Fibroblast of villous mesenchyme (primary cell): ENCODE measurements around the gene CREBRF. TPM values are rescaled to one million over a fixed set of nuclear protein-coding genes. Genes with fewer than 3 reads are reported as not detected.
"Not testable (repeated sequence)": the region's sequence is repeated elsewhere in the genome, so short reads cannot be mapped to it uniquely, and the experiment has no call there.

Experiments used
- DNase-seq: peaks from one replicate; pipeline ENCODE4 v3.0.0-alpha.2; 2010; ENCODE audit warnings: low read depth
- H3K4me3 ChIP-seq: 2 replicates; pipeline ENCODE4 v1.5.1; 2011; ENCODE audit warnings: low read depth, mild to moderate bottlenecking, low read length
- total RNA-seq: library from RNA; depleted of rRNA; stranded (reverse); fragments of >200 nt; gene quantifications from 2 replicates; pipeline ENCODE4 v1.2.3, GENCODE V29; 2012
- TF ChIP-seq, protein P1 (sequence below): IDR thresholded peaks from 2 replicates; pipeline ENCODE4 v1.5.1; 2012; ENCODE audit warnings: low read depth, mild to moderate bottlenecking, low read length; ENCODE audit not compliant: insufficient read depth

The CREBRF gene
- total RNA-seq, 1 donor: 15.5 TPM

DNA sequence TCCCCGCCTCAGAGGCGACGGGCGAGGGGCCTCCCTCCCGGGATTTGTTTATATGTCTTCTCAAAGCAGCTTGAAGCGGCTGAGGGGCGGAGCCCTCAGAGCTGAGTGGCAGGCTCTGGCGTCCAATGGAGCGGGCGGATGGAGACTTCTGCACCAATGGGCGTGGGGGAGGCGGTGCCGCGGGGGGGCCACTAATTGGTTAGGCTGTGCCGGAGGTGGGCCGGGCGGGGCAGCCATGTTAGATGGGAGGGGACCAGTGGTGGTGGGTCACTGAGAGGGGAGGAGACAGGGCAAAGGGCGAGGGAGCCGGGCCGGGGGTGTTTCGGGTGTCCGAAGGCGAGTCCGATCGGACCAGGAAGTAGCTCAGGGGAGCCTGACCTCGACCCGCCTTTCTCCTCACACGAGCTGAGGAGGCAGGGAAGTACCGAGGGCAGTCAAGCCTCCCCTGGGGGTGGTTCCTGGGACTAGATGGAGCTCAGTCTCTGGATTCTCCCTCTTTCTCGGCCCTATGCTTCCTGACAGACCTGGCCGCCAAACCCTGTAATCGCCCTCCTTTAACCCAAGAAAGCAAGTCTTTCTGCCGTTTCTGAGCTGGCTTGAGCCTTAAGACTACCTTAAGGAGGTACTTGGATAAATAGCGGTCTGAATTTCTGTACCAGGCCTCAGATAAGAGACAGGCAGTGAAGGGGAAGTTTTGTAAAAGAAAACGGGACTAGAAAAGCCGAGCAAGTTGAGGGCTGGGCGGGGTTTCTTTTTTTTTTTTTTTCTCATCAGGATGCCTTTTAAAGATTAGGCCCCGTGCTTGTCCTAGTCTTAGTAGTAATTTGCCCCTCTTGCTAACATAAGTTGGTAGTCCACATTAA lies 1.1 kb downstream of the CREBRF start:
- TF ChIP-seq, protein P1, sequence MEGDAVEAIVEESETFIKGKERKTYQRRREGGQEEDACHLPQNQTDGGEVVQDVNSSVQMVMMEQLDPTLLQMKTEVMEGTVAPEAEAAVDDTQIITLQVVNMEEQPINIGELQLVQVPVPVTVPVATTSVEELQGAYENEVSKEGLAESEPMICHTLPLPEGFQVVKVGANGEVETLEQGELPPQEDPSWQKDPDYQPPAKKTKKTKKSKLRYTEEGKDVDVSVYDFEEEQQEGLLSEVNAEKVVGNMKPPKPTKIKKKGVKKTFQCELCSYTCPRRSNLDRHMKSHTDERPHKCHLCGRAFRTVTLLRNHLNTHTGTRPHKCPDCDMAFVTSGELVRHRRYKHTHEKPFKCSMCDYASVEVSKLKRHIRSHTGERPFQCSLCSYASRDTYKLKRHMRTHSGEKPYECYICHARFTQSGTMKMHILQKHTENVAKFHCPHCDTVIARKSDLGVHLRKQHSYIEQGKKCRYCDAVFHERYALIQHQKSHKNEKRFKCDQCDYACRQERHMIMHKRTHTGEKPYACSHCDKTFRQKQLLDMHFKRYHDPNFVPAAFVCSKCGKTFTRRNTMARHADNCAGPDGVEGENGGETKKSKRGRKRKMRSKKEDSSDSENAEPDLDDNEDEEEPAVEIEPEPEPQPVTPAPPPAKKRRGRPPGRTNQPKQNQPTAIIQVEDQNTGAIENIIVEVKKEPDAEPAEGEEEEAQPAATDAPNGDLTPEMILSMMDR: peak; percentile 26
- H3K4me3 ChIP-seq: peak overlapping the region; percentile 76
- DNase-seq: peak; percentile 99

DNA sequence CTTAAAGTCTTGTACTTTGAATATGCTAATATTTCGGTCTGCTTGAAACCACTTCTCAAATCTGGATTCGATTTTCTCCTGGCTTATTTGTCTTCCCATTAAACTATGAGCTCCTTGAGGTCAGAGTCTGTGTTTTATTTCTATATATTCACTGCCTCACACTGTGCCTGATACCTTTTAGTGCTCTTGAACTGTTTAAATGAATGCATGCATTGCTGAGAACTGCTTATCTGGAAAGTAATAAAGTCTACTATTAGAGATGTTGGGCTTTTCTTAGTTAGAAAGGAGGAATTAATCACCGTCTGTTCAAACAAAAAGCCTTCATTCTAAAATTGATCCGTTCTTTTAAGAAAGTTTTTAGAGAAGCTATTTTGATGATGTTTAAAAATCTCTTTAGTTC lies 6.0 kb downstream of the CREBRF start:
- TF ChIP-seq, protein P1: no peak
- no peak overlapping the region for H3K4me3 ChIP-seq
- no peak for DNase-seq

- DNase-seq: no peak
- H3K4me3 ChIP-seq: no peak overlapping the region
- TF ChIP-seq, protein P1: no peak
These were observed 9.0 kb downstream of the CREBRF start for GRCh38 chr5:173065155-173065554.

GRCh38 chr5:173069671-173070070 lies 13.5 kb downstream of the CREBRF start:
- no peak overlapping the region for H3K4me3 ChIP-seq
- no peak for DNase-seq
- TF ChIP-seq, protein P1: no peak

DNA sequence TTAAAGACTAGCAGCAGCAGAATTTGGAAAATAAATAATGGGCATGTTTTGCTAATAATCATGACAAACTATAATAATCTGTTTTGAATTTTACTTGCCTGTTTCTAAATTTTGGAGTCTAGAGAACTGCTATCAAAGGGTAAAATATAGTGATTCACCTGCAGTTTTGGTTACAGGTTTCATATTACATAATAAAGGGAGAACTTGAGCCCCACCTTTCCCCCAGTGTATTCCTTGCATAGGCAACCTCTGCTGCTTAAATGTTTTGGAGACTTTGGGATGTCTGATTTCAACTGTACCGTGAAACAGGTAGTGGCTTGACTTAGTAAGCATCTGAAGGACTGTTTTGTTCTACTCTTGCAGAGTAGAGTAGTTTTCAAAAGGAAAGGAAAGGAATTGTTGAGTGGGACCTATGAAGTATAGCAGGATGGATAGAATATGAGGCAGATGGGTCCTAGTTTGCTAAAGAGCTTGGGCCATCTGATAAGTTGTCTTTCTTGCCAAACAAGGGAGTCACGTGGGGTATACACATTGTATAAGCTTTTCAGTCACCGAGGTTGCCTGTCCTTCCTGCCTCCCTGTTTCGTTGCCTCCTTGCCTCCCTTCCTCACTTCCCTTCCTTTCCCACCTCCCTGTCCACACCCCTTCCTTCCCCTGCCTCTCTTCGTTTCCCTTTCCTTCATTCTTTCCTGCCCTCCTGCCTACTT lies 19.1 kb downstream of the CREBRF start:
- DNase-seq: no peak
- no peak overlapping the region for H3K4me3 ChIP-seq
- TF ChIP-seq, protein P1: no peak

- TF ChIP-seq, protein P1: no peak
- no peak for DNase-seq
- H3K4me3 ChIP-seq: no peak overlapping the region
These were observed 19.8 kb downstream of the CREBRF start for GRCh38 chr5:173075970-173076369.

- not testable (repeated sequence) for H3K4me3 ChIP-seq, DNase-seq
These were observed 20.3 kb downstream of the CREBRF start for GRCh38 chr5:173076471-173076870.
